PFSK-1 (cell line): Measurements from ENCODE around the gene OGFR.

Experiments
- FOXP2 ChIP-seq: optimal IDR thresholded peaks from 2 replicates; pipeline ENCODE3; 2011; ENCODE audit warnings: borderline replicate concordance, control low read depth, inconsistent platforms; ENCODE audit not compliant: insufficient read depth; ENCODE audit errors: extremely low read length, extremely low read depth
- POLR2AphosphoS5 ChIP-seq: IDR thresholded peaks from 2 replicates; pipeline ENCODE4 v1.6.1; 2012; ENCODE audit warnings: low read depth, mild to moderate bottlenecking, control low read depth, low read length, moderate library complexity
- REST ChIP-seq, 2 experiments: IDR thresholded peaks; 2 replicates each; pipeline versions ENCODE4 v1.6.1 to v1.8.0; 2011 to 2012; ENCODE audit warnings: low read depth in 2 of 2, low read length in 2 of 2, control low read depth in 1 of 2, inconsistent platforms in 1 of 2, mild to moderate bottlenecking in 1 of 2, moderate library complexity in 1 of 2; ENCODE audit not compliant: insufficient read depth in 1 of 2

- TF ChIP-seq REST (IDR thresholded peaks at IDR 0.05; ENCODE audit: insufficient read depth in 1 of 2, low read depth in 2 of 2, low read length in 2 of 2) (no peak), POLR2AphosphoS5 (no peak), FOXP2 (no peak)
Observed at GRCh38 chr20:62827311-62828038, 22.8 kb downstream of the OGFR start.
